IMR-90 (cell line): ENCODE measurements around the gene ZNF217. TPM values are rescaled to one million over a fixed set of nuclear protein-coding genes. Genes with fewer than 3 reads are reported as not detected.
A peak's percentile ranks its signal among the peaks of the same experiment; 100 is the strongest.

Experiments used
- BHLHE40 ChIP-seq: fragments of 150-350 bp; IDR thresholded peaks from 2 replicates; pipeline ENCODE4 v1.6.1; 2016; ENCODE audit warnings: mild to moderate bottlenecking, low read depth, low read length
- polyA plus RNA-seq, 3 experiments: library from polyadenylated mRNA; depleted of rRNA; stranded (reverse); fragments of >200 nt; gene quantifications; 2 replicates each; pipeline ENCODE4 v1.2.3, GENCODE V29; 2012; ENCODE audit warnings: low replicate concordance in 1 of 3
- total RNA-seq: library from RNA; depleted of rRNA; stranded (reverse); fragments of >200 nt; gene quantifications from 2 replicates; pipeline ENCODE4 v1.2.3, GENCODE V29; 2012
- TF ChIP-seq, protein P1 (sequence below): conservative IDR thresholded peaks from 2 replicates; pipeline ENCODE4 v1.5.1; 2012; ENCODE audit warnings: mild to moderate bottlenecking, low read depth, low read length, improper control_type of control experiment

The ZNF217 gene
- total and polyA plus RNA-seq, 2 of the 4 experiments (the other 2 are of a cell fraction), result 9.1 to 27.8 TPM

- TF ChIP-seq, protein P1, sequence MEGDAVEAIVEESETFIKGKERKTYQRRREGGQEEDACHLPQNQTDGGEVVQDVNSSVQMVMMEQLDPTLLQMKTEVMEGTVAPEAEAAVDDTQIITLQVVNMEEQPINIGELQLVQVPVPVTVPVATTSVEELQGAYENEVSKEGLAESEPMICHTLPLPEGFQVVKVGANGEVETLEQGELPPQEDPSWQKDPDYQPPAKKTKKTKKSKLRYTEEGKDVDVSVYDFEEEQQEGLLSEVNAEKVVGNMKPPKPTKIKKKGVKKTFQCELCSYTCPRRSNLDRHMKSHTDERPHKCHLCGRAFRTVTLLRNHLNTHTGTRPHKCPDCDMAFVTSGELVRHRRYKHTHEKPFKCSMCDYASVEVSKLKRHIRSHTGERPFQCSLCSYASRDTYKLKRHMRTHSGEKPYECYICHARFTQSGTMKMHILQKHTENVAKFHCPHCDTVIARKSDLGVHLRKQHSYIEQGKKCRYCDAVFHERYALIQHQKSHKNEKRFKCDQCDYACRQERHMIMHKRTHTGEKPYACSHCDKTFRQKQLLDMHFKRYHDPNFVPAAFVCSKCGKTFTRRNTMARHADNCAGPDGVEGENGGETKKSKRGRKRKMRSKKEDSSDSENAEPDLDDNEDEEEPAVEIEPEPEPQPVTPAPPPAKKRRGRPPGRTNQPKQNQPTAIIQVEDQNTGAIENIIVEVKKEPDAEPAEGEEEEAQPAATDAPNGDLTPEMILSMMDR, result peak; percentile 24; the same call in 1 of the 2 replicates
- TF ChIP-seq BHLHE40, result no peak
Observed at GRCh38 chr20:53594068-53595017, 704 bp upstream of the ZNF217 start (continued).
